ENCODE data around the gene AGO1.

DNA sequence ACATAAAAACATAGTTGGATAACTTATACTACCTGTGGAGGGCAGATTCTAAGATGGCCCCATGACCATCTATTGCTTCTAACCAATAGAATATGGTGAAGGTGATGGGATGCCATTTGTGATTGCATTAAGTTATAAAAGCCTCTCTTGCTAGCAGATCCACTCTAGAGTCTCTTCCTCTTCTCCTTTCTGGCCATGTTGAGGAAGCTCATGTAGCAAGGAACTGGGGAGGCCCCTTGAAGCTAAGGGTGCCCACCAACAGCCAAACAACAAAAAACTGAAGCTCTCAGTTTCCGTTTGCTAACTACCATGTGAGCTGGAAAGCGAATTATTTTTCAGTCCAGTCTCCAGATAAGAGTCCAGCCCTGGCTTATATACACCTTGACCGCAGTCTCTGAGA is 16.0 kb upstream of the AGO1 start:
- TF ChIP-seq, protein P1, sequence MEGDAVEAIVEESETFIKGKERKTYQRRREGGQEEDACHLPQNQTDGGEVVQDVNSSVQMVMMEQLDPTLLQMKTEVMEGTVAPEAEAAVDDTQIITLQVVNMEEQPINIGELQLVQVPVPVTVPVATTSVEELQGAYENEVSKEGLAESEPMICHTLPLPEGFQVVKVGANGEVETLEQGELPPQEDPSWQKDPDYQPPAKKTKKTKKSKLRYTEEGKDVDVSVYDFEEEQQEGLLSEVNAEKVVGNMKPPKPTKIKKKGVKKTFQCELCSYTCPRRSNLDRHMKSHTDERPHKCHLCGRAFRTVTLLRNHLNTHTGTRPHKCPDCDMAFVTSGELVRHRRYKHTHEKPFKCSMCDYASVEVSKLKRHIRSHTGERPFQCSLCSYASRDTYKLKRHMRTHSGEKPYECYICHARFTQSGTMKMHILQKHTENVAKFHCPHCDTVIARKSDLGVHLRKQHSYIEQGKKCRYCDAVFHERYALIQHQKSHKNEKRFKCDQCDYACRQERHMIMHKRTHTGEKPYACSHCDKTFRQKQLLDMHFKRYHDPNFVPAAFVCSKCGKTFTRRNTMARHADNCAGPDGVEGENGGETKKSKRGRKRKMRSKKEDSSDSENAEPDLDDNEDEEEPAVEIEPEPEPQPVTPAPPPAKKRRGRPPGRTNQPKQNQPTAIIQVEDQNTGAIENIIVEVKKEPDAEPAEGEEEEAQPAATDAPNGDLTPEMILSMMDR (IDR thresholded peaks at IDR 0.05; ENCODE audit: control extremely low read depth in 1 of 3, insufficient read depth in 1 of 3, low read depth in 1 of 3, low read length in 3 of 3): no peak
- TF ChIP-seq, protein P2, sequence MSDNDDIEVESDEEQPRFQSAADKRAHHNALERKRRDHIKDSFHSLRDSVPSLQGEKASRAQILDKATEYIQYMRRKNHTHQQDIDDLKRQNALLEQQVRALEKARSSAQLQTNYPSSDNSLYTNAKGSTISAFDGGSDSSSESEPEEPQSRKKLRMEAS (IDR thresholded peaks at IDR 0.05): no peak
- TF ChIP-seq POLR2A (IDR thresholded peaks at IDR 0.05; ENCODE audit: control extremely low read depth in 1 of 2, low read depth in 2 of 2, low read length in 2 of 2): no peak
- no peak for TF ChIP-seq TAF1 (IDR thresholded peaks at IDR 0.05; ENCODE audit: low read depth, low read length)
- no peak for TF ChIP-seq ZNF274 (IDR thresholded peaks at IDR 0.05; ENCODE audit: borderline replicate concordance, extremely low read depth, low read length)
- no peak for TF ChIP-seq CEBPB (IDR thresholded peaks at IDR 0.05; ENCODE audit: low read depth, low read length)
- TF ChIP-seq RFX5 (IDR thresholded peaks at IDR 0.05; ENCODE audit: borderline replicate concordance, low read depth, low read length): no peak
